Lung (tissue), 12 donors: Measurements from ENCODE around the gene PSMD13. TPM values are rescaled to one million over a fixed set of nuclear protein-coding genes. Genes with fewer than 3 reads are reported as not detected.

Experiments used
- ATAC-seq: fragments of 200-7000 bp; cut with Tn5 transposase; one replicate; pipeline ENCODE4 v1.9.1; 2020; ENCODE audit warnings: moderate number of reproducible peaks; ENCODE audit not compliant: insufficient read depth, low FRiP score
- DNase-seq, 3 donors: peaks; one replicate each; pipeline ENCODE4 v3.0.0-alpha.2; 2013 to 2017
- H3K27ac ChIP-seq, 2 donors: one replicate each; pipeline ENCODE4 v1.5.1; 2013; ENCODE audit warnings: mild to moderate bottlenecking in 2 of 2, moderate library complexity in 2 of 2, control low read depth in 1 of 2, inconsistent platforms in 1 of 2, low read depth in 1 of 2, low read length in 1 of 2
- H3K27me3 ChIP-seq, 3 donors: one replicate each; pipeline ENCODE4 v1.5.1; 2013; ENCODE audit warnings: low read length in 2 of 3; ENCODE audit not compliant: control insufficient read depth in 3 of 3, insufficient read depth in 3 of 3
- H3K36me3 ChIP-seq, 4 donors: one replicate each; pipeline ENCODE4 v1.5.1; 2013; ENCODE audit warnings: low read length in 4 of 4, mild to moderate bottlenecking in 1 of 4, moderate library complexity in 1 of 4; ENCODE audit not compliant: control insufficient read depth in 4 of 4, insufficient read depth in 4 of 4
- H3K4me1 ChIP-seq, 5 donors: one replicate each; pipeline ENCODE4 v1.5.1; 2013; ENCODE audit warnings: low read length in 5 of 5, mild to moderate bottlenecking in 2 of 5, moderate library complexity in 1 of 5; ENCODE audit not compliant: control insufficient read depth in 5 of 5, insufficient read depth in 5 of 5
- H3K4me3 ChIP-seq: one replicate; pipeline ENCODE4 v1.5.1; 2013; ENCODE audit warnings: mild to moderate bottlenecking, control low read depth, moderate library complexity
- H3K9ac ChIP-seq, 2 donors: one replicate each; pipeline ENCODE4 v1.5.1; 2013; ENCODE audit warnings: low read length in 2 of 2, control low read depth in 1 of 2; ENCODE audit not compliant: insufficient read depth in 1 of 2
- H3K9me3 ChIP-seq, 4 donors: one replicate each; pipeline ENCODE4 v1.5.1; 2013; ENCODE audit warnings: low read length in 3 of 4, mild to moderate bottlenecking in 1 of 4, moderate library complexity in 1 of 4; ENCODE audit not compliant: control insufficient read depth in 4 of 4, insufficient read depth in 3 of 4
- CTCF ChIP-seq: IDR thresholded peaks from 2 replicates; pipeline ENCODE4 v1.5.1; 2012; ENCODE audit warnings: mild to moderate bottlenecking; ENCODE audit errors: control extremely low read depth, extremely low read depth
- WGBS, 2 donors: extraction: QIAGEN DNeasy Blood & Tissue Kit; methylation state at CpG; one replicate each; pipeline ENCODE4 v1.1.7; 2013; 5-methylcytosine and 5-hydroxymethylcytosine counted together
- polyA plus RNA-seq, 2 donors: library from polyadenylated mRNA; stranded (reverse); fragments of 200-250 nt; gene quantifications; one replicate each; pipeline ENCODE4 v1.2.1, GENCODE V29; 2013
- total RNA-seq, 2 donors: library from RNA; depleted of rRNA in 1 of 2; stranded (reverse); fragments of >200 nt in 1 of 2; gene quantifications; one replicate each; pipeline ENCODE4 v1.2.1, GENCODE V29; 2014 to 2021
- donor health status: control.
- donor health status: control.
- donor health status: Bipolar disorder and iron deficiency.
- donor health status: healthy.
- donor health status: DM: yes; HTN: yes; CAD: no.

The PSMD13 gene
- total and polyA plus RNA-seq, 4 donors: 75.2 to 184 (median 145) TPM

- 86 to 87% methylated on average over 5 of the region's 5 CpGs for WGBS, 2 donors
- H3K36me3 ChIP-seq: peaks cover 7 to 38% (median 17%) of the 10 kb centered on the region in 4 donors
- DNase-seq: no peak
Observed at GRCh38 chr11:253886-254270, 17.1 kb downstream of the PSMD13 start.

DNA sequence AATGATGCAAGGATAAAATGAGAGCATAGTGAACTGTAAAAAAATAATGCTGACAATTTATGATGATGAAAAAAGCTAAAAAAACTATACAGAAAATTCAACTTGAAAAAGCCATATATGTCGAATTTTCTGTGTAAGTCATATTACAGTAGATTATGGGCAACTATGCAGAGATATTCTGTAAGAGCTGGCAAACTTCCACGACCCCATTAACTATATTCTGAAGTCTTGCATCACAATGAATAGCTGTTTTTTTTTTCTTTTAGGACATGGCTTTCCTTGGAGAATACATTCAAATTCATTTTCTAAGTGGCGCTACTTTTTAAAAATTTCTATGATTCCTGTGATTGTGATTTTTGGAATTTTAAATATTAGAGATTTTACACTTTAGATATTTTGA, 18.4 kb downstream of the PSMD13 start:
- ATAC-seq (no peak), DNase-seq (peak; percentile 58 to 94 (median 92))
- peak overlapping the region in 1 of 2 donors; percentile 8 for H3K9ac ChIP-seq
- WGBS, 2 donors: 51 to 54% methylated on average over 3 of the region's 3 CpGs
- TF ChIP-seq CTCF: no peak
- H3K9me3 ChIP-seq: no peaks in the 10 kb centered on the region
- H3K36me3 ChIP-seq: peaks cover 5 to 29% (median 13%) of the 10 kb centered on the region in 4 donors
- peaks cover 0 to 9% (median 4%) of the 10 kb centered on the region in 5 donors for H3K4me1 ChIP-seq
- H3K4me3 ChIP-seq: no peak overlapping the region
- H3K27ac ChIP-seq: no peak overlapping the region
- H3K27me3 ChIP-seq: no peaks in the 10 kb centered on the region

More at GRCh38 chr11:253886-254270, 17.1 kb downstream of the PSMD13 start:
- Histone ChIP-seq H3K27ac (no peak overlapping the region), H3K27me3 (no peaks in the 10 kb centered on the region), H3K4me3 (no peak overlapping the region), H3K9ac (no peak overlapping the region), H3K9me3 (no peaks in the 10 kb centered on the region), H3K4me1 (peaks cover 0 to 9% (median 4%) of the 10 kb centered on the region in 5 donors)
- no peak for TF ChIP-seq CTCF
- no peak for ATAC-seq

GRCh38 chr11:255816-256215, 19.0 kb downstream of the PSMD13 start:
- Histone ChIP-seq H3K27me3 (no peaks in the 10 kb centered on the region), H3K4me1 (peaks cover 0 to 9% (median 4%) of the 10 kb centered on the region in 5 donors), H3K27ac (no peak overlapping the region), H3K9me3 (no peaks in the 10 kb centered on the region), H3K9ac (no peak overlapping the region), H3K36me3 (peaks cover 5 to 25% (median 10%) of the 10 kb centered on the region in 4 donors), H3K4me3 (no peak overlapping the region)
- DNase-seq (no peak), ATAC-seq (no peak)
- no peak for TF ChIP-seq CTCF
- WGBS, 2 donors: 94 to 98% methylated on average over 2 of the region's 2 CpGs
